Panc1 (cell line): Measurements from ENCODE around the gene DOCK1. TPM values are rescaled to one million over a fixed set of nuclear protein-coding genes. Genes with fewer than 3 reads are reported as not detected.

Experiments
- ATAC-seq: fragments of 200-7000 bp; cut with Tn5 transposase; 2 replicates; pipeline ENCODE4 v1.9.1; 2020; ENCODE audit warnings: mild to moderate bottlenecking, moderate library complexity
- BruUV-seq: library from RNA; stranded (reverse); fragments of 400-500 nt; replicated peaks from 2 replicates; lab custom pipeline; 2021; lab: Mats Ljungman, UMichigan
- CTCF ChIA-PET: fragments of 300-600 bp; sonication (Branson Sonifier 250); formaldehyde crosslinking; loops from one replicate; lab custom pipeline; 2022; ENCODE audit warnings: antibody characterized with exemption; lab: Charles Lee
- POLR2A ChIA-PET: fragments of 300-600 bp; sonication (Branson Sonifier 250); formaldehyde crosslinking; loops from one replicate; lab custom pipeline; 2022; ENCODE audit warnings: antibody characterized with exemption; lab: Charles Lee
- DNase-seq: peaks from one replicate; pipeline ENCODE4 v3.0.0-alpha.2; 2010; ENCODE audit warnings: low read depth, low spot score
- H3K27ac ChIP-seq: 2 replicates; pipeline ENCODE4 v1.5.1; 2011; ENCODE audit warnings: mild to moderate bottlenecking, low read length, inconsistent platforms
- H3K27me3 ChIP-seq: fragments of 200-500 bp; sonication (Bioruptor generic); 2 replicates; pipeline ENCODE4 v1.6.0; 2014; ENCODE audit warnings: low read length, inconsistent platforms; ENCODE audit not compliant: control insufficient read depth, insufficient read depth
- H3K36me3 ChIP-seq: fragments of 200-500 bp; sonication (Bioruptor generic); 2 replicates; pipeline ENCODE4 v1.5.1; 2014; ENCODE audit warnings: inconsistent platforms, mild to moderate bottlenecking, low read length, moderate library complexity; ENCODE audit not compliant: control insufficient read depth, insufficient read depth
- H3K4me1 ChIP-seq: 2 replicates; pipeline ENCODE4 v1.5.1; 2011; ENCODE audit warnings: inconsistent platforms, mild to moderate bottlenecking, low read length, moderate library complexity; ENCODE audit not compliant: control insufficient read depth, insufficient read depth
- H3K4me3 ChIP-seq, 2 experiments: 2 replicates each; pipeline ENCODE4 v1.5.1; 2011 to 2012; ENCODE audit warnings: low read depth in 2 of 2, low read length in 2 of 2, mild to moderate bottlenecking in 2 of 2, inconsistent platforms in 1 of 2, moderate library complexity in 1 of 2
- H3K9me3 ChIP-seq: fragments of 200-500 bp; sonication (Bioruptor generic); 2 replicates; pipeline ENCODE4 v1.5.1; 2014; ENCODE audit warnings: low read depth, mild to moderate bottlenecking, inconsistent platforms, low read length, moderate library complexity; ENCODE audit not compliant: control insufficient read depth, insufficient read depth
- CTCF ChIP-seq: fragments of 450-650 bp; IDR thresholded peaks from 2 replicates; pipeline ENCODE4 v1.5.1; 2017; ENCODE audit warnings: mild to moderate bottlenecking
- POLR2AphosphoS5 ChIP-seq: IDR thresholded peaks from 2 replicates; pipeline ENCODE4 v1.6.1; 2012; ENCODE audit warnings: mild to moderate bottlenecking, low read depth, low read length, moderate library complexity
- REST ChIP-seq, 2 experiments: IDR thresholded peaks; 2 replicates each; pipeline ENCODE4 v1.6.1; 2011 to 2012; ENCODE audit warnings: low read depth in 2 of 2, control low read depth in 1 of 2, low read length in 1 of 2, mild to moderate bottlenecking in 1 of 2, moderate library complexity in 1 of 2; ENCODE audit not compliant: insufficient read depth in 1 of 2
- SIN3A ChIP-seq: IDR thresholded peaks from 2 replicates; pipeline ENCODE4 v1.6.1; 2012; ENCODE audit warnings: low read depth, mild to moderate bottlenecking, low read length, moderate library complexity, borderline replicate concordance; ENCODE audit not compliant: insufficient read depth
- TCF7L2 ChIP-seq: IDR thresholded peaks from 2 replicates; pipeline ENCODE4 v1.6.1; 2011; ENCODE audit warnings: mild to moderate bottlenecking, low read depth, low read length, inconsistent platforms
- in situ Hi-C: cut with HindIII; loops from 2 replicates; pipeline ENCODE4 v1.10.0; 2016; ENCODE audit warnings: low sequenced_read_pairs, low pct_unique_long_range_greater_than_20kb
- intact Hi-C: fragments of 100-400 bp; cut with micrococcal nuclease; formaldehyde crosslinking; loops from one replicate; pipeline ENCODE4 v1.10.0; 2022; ENCODE audit not compliant: unreplicated experiment
- total RNA-seq: library from RNA; stranded (reverse); gene quantifications from one replicate; pipeline ENCODE4 v1.2.1, GENCODE V29; 2021; ENCODE audit not compliant: unreplicated experiment

Gene DOCK1
- total RNA-seq, 1 experiment from 2014 or later: 67.6 TPM

GRCh38 chr10:127157506-127158200 lies 252.4 kb downstream of the DOCK1 start:
- no peaks in the 10 kb centered on the region for H3K9me3 ChIP-seq
- no peaks in the 10 kb centered on the region for H3K27me3 ChIP-seq
- H3K27ac ChIP-seq: no peak overlapping the region
- ATAC-seq (no peak), DNase-seq (no peak)
- in situ Hi-C loops: no loop called here
- H3K4me1 ChIP-seq: 0 out of 2 replicates have a peak, but pooled peaks cover 3% of the 10 kb centered on the region
- ChIA-PET CTCF (no interaction called here), POLR2A (no interaction called here)
- intact Hi-C loops: no loop called here
- no peak overlapping the region for H3K4me3 ChIP-seq
- no peak for TF ChIP-seq POLR2AphosphoS5
- no peak for TF ChIP-seq REST (IDR thresholded peaks at IDR 0.05; ENCODE audit: insufficient read depth in 1 of 2, low read depth in 2 of 2, low read length in 1 of 2)
- TF ChIP-seq CTCF: no peak
- TF ChIP-seq TCF7L2: no peak
- TF ChIP-seq SIN3A: no peak
- no peaks in the 10 kb centered on the region for H3K36me3 ChIP-seq
- no TSS peak for BruUV-seq

- H3K4me1 ChIP-seq: 0 out of 2 replicates have a peak, but pooled peaks cover 3% of the 10 kb centered on the region
- ChIA-PET CTCF (no interaction called here), POLR2A (no interaction called here)
- no peak overlapping the region for H3K4me3 ChIP-seq
- DNase-seq (no peak), ATAC-seq (no peak)
- no peaks in the 10 kb centered on the region for H3K27me3 ChIP-seq
- no TSS peak for BruUV-seq
- no peak overlapping the region for H3K27ac ChIP-seq
- no peaks in the 10 kb centered on the region for H3K9me3 ChIP-seq
- in situ Hi-C loops (no loop called here), intact Hi-C loops (no loop called here)
- H3K36me3 ChIP-seq: no peaks in the 10 kb centered on the region
- no peak for TF ChIP-seq POLR2AphosphoS5
- TF ChIP-seq REST (IDR thresholded peaks at IDR 0.05; ENCODE audit: insufficient read depth in 1 of 2, low read depth in 2 of 2, low read length in 1 of 2): peak in 1 of 2 experiments; percentile 74; a peak in 2 of 4 replicates
Observed at GRCh38 chr10:127158662-127159061, 253.4 kb downstream of the DOCK1 start.
